Sigmoid colon (tissue), 4 donors: ENCODE results near the gene PTPRE.

ENCODE experiments used
- CTCF ChIP-seq, 4 experiments: fragments of 450-650 bp in 3 of 4; fragments of 200-600 bp in 1 of 4; IDR thresholded peaks; one replicate each; pipeline ENCODE4 v1.5.1; 2016 to 2019; ENCODE audit warnings: antibody characterized with exemption in 4 of 4, mild to moderate bottlenecking in 3 of 4, moderate library complexity in 2 of 4
- POLR2AphosphoS5 ChIP-seq, 4 donors: sonication (generic); formaldehyde crosslinking; IDR thresholded peaks; one replicate each; pipeline ENCODE4 v1.6.1; 2017; ENCODE audit warnings: antibody characterized with exemption in 4 of 4

- no peak for TF ChIP-seq CTCF (IDR thresholded peaks at IDR 0.05)
- no peak for TF ChIP-seq POLR2AphosphoS5 (IDR thresholded peaks at IDR 0.05)
Measured at GRCh38 chr10:127933271-127933670, 26.4 kb downstream of the PTPRE start.
